ENCODE data around the gene RBCK1.

The RBCK1 gene

DNA sequence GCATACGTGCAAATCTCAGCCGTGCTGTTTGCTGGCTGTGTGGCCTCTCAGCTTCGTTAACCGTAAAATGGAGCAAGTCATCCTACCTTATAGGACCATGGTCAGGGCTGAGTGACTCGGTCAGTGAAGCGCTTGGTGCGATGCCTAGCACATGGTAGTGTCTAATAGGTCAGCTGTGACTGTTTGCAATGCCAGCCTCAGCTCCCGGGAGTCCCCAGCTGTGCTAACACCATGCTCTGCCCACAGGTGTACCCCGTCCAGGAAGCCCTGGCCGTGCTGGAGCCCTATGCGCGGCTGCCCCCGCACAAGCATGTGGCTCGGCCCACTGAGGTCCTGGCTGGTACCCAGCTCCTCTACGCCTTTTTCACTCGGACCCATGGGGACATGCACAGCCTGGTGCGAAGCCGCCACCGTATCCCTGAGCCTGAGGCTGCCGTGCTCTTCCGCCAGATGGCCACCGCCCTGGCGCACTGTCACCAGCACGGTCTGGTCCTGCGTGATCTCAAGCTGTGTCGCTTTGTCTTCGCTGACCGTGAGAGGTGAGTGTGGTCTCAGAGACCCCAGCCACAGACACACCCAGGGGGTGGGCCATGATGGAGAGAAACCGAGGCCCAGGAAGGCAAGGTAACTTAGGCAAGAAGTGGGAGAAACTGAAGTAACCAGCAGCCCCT lies 16.9 kb upstream of the RBCK1 start:
- TF ChIP-seq, protein P1, sequence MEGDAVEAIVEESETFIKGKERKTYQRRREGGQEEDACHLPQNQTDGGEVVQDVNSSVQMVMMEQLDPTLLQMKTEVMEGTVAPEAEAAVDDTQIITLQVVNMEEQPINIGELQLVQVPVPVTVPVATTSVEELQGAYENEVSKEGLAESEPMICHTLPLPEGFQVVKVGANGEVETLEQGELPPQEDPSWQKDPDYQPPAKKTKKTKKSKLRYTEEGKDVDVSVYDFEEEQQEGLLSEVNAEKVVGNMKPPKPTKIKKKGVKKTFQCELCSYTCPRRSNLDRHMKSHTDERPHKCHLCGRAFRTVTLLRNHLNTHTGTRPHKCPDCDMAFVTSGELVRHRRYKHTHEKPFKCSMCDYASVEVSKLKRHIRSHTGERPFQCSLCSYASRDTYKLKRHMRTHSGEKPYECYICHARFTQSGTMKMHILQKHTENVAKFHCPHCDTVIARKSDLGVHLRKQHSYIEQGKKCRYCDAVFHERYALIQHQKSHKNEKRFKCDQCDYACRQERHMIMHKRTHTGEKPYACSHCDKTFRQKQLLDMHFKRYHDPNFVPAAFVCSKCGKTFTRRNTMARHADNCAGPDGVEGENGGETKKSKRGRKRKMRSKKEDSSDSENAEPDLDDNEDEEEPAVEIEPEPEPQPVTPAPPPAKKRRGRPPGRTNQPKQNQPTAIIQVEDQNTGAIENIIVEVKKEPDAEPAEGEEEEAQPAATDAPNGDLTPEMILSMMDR (IDR thresholded peaks at IDR 0.05) = no peak

GRCh38 chr20:396252-396618 lies 11.9 kb upstream of the RBCK1 start:
- TF ChIP-seq, protein P1 (IDR thresholded peaks at IDR 0.05) = no peak

GRCh38 chr20:396619-397431 lies 11.3 kb upstream of the RBCK1 start:
- TF ChIP-seq, protein P1 (IDR thresholded peaks at IDR 0.05) = no peak

DNA sequence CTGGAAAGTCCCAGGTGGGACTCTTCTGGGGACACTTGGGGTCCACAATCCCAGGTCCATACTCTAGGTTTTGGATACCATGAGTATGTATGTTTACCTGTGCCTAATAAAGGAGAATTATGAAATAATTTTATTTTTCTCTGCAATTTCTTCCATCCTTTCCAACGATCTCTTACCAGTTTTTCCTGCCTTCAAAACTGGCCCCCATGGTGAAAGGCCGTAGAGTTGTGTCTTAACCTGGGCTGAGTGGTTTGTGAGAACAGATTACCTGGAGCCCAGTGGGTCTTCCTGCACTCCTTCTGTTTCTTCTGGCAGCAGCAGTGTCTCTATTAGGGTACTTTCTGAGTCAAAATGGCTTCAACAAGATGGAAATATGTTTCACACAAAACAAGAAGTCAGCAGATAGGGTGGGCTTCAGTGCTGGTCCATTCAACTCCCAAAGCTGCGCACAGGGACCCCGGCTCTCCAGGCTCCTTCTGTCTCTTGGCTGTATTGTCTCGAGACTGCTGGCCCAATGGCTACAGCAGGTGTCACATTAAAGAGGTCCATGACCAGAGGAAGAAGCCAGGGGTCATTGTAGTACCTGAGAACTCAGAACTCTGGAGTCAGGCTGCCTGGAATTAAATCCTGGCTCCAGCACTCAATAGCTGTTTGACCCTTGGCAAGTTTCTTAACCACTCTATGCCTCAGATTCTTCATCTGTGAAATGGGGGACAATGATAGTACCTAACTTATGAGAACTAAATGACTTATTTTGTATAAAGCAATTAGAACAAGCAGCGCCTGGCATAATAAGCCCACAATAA lies 10.5 kb upstream of the RBCK1 start:
- TF ChIP-seq, protein P1 (IDR thresholded peaks at IDR 0.05) = no peak

DNA sequence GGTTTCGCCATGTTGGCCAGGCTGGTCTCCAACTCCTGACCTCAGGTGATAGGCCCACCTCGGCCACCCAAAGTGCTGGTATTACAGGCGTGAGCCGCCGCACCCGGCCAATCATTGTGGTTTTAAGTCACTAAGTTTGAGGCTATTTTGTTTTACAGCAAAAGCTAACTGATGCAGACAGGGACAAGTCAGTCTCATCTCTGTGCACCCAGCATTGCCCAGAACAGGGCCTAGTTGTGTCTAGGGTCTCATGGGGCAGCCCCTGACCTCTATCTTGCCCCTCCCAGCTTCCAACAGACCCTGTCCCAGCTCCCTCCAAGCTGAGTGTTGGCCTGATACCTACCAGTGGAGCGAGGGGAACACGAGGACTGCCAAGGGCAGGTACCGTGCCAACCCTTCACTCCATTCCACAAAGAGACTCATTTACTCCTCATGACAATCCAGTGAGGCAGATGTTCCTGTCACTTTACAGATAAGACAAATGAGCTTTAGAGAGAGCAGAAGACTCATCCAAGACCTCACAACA lies 8.9 kb upstream of the RBCK1 start:
- TF ChIP-seq, protein P1 (IDR thresholded peaks at IDR 0.05) = no peak

DNA sequence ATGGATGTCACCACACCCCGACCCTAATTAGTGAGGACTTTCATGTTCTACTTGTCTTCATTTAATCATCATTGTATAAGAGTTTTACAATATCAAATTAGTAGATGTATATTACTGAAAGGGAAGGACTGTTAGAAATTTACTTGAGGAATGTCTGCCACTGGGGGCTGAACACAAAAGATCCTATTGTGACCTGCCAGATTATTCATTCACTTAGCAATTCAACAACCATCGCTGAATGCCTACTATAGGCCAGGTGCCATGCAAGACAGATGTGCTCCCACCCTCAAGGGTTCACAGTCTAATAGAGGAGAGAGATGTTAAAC lies 8.0 kb upstream of the RBCK1 start:
- TF ChIP-seq, protein P1 (IDR thresholded peaks at IDR 0.05) = no peak

DNA sequence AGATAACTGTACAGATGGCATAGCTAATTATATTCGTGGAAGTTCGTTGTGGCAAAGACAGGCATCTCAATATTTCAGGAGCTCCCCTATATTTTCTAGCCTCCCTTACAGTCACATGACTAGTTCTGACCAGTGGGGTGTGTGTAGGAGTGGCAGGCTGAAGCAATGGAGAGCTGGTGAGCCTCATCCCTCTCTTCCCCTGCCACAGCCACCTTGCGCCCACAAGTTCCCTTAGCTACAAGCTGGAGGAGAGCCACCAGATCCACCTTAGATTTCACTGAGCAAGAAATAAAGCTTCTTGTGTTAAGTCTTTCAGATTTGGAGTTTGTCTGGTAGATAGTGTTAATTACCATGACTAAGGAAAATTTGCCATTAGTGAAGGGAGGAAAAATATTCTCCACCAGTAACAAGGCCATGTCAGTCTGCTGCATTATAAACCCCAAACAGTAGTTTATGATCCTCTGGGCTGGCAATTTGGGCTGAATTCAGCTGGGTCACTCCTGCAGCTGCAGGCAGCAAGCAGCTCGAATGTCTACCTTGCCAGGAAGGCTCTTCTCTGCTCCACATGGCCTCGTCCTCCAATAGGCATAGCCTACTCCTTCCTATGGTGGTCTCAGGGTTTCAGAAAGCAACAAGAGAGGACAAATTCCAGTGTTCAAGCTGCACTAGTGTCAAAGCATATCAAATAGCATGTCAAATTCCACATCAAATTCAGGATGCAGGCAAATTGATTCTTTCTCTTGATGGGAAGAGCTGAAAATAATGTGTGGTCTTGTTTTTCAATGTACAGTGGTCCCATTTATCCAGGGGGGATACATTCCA lies 7.4 kb upstream of the RBCK1 start:
- TF ChIP-seq, protein P1 (IDR thresholded peaks at IDR 0.05) = no peak
